Fibroblast of skin of left quadriceps (primary cell): ENCODE results near the gene CELA2B.
"Not testable (repeated sequence)": the region's sequence is repeated elsewhere in the genome, so short reads cannot be mapped to it uniquely, and the experiment has no call there.

Experiments used
- DNase-seq, 2 experiments: peaks; one replicate each; pipeline ENCODE4 v3.0.0-alpha.2; 2013; ENCODE audit warnings: low read depth in 2 of 2

CELA2B gene

DNA sequence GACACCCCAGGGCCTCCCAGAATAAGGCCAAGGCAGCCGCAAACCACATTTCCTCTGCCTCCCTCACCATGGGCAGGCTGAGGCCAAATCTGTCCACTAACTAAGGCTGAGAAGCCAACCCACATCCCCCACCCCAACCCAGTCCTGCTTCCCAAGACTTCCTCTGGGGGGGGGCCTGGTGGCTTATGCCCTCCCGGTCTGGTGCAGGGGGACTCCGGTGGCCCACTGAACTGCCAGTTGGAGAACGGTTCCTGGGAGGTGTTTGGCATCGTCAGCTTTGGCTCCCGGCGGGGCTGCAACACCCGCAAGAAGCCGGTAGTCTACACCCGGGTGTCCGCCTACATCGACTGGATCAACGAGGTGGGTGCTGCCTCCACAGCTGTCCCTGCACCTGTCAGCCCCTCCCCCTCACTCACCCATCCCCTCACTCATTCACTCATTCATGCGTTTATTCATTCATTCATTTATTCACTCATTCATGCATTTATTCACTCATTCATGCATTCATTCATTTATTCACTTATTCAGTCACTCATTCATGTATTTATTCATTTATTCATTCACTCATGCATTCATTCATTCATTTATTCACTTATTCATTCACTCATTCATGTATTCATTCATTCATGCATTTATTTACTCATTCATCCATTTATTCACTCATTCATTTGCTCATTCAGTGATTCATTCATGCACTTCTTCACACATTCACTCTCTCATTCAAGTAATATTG is 30.3 kb upstream of the CELA2B start:
- no peak for DNase-seq

DNA sequence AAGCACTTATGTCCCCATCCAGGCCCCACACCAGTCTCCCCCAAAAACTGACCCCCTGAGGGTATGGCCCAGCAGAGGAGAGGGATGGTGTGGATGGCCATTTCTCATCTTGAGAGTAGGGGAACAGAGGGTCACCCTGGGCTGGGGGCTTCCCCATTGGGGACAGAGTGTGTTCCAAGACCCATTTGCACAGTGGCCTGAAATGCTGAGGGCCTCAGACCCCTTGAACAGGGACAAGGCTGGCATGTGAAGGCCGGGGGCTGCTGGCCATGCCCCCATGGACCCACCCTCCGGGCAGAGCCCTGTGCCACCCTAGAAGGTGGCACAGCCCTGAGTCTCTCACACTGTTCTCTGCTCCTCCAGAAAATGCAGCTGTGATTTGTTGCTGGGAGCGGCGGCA is 29.7 kb upstream of the CELA2B start:
- DNase-seq, result no peak

DNA sequence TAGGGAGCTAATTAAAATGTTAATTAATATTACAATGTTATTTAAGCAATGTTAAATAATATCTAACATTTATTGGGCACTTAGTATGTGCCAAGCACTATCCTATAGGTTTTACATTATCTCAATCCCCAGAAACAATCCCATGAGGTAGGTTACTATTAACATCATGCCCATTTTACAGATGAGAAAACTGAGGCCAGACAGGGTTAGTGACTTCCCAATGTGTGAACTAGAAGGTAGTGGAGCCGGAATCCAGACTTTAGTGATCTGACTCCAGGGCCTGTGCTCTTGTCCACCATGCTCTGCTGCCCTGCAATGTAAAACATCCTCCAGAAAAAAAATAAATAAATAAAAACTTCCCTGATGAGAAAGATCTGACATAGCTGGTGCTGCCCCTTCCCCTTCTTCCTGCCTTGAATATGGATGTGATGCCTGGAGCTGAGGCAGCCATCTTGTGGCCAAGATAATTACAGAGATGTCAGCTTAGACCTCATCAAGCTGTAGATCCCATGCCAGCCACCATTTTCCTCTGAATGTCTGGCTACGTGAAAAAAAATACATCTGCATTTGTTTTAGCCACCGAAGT is 26.9 kb upstream of the CELA2B start:
- DNase-seq, result no peak

DNA sequence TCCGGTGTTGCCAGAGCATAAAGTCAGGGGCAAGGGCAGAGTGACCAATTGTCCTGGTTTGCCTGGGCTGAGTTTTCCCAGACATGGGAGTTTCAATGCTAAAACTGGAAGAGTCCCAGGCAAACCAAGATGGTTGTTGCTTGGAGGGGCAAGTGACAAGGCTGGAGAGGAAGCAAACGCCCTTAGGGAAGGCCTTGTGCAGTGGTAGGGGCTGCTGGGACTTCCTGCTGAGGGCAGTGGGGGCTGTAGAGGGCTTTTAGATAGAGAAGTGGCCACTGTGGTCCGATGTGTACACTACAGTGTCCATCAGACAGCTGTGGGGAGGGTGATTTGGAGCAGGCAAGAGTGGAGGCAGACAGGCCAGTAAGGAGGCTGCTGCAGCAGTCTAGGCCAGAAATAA is 26.3 kb upstream of the CELA2B start:
- no peak for DNase-seq

DNA sequence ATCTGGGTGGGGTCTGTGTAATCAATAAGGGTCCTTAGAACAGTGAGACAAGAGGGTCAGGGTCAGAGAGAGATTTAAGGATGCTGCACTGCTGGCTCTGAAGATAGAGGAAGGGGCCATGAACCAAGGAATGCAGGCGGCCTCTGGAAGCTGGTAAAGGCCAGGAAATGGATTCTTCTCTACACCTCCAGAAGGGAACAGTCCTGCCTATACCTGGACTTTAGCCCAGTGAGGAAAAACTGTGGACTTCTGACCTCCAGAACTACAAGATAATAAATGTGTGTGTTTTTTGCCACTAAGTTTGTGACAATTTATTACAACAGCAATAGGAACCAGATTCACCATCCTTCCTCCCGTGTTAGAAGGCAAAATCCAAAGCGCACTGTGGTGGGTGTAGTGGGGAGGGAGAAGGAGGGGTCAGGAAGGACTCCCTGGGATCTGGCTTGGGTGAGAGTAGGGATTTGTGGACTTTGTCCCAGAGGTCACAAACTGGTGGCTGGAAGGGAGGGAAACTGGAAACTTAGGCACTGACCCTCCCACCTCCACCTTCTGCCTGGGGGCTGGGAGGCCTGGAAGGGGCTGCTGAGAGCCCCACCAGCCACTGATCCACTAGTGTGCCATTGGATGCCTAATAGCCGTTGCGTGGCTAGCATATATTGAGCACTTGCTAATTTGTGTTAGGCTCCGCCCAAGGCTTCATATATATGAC is 24.7 kb upstream of the CELA2B start:
- DNase-seq, result no peak

DNA sequence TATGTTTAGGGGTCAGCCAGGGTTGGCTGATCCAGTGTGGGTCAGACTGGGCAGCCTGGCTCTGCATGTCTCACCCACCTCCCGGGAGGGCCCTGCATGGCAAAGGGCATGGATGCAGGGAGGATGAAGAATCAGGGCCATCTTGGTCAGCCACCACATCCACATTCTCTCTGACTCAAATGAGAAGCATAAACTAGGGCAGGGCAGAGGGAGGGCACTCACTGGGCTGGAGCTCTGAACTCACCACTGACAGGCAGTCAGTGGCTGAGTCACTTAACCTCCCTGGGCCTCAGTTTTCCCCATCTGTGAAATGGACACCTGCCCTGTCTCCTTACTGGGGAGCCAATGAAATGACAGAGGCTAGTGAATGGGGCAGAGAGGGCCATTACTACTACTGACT is 23.7 kb upstream of the CELA2B start:
- DNase-seq, result no peak

DNA sequence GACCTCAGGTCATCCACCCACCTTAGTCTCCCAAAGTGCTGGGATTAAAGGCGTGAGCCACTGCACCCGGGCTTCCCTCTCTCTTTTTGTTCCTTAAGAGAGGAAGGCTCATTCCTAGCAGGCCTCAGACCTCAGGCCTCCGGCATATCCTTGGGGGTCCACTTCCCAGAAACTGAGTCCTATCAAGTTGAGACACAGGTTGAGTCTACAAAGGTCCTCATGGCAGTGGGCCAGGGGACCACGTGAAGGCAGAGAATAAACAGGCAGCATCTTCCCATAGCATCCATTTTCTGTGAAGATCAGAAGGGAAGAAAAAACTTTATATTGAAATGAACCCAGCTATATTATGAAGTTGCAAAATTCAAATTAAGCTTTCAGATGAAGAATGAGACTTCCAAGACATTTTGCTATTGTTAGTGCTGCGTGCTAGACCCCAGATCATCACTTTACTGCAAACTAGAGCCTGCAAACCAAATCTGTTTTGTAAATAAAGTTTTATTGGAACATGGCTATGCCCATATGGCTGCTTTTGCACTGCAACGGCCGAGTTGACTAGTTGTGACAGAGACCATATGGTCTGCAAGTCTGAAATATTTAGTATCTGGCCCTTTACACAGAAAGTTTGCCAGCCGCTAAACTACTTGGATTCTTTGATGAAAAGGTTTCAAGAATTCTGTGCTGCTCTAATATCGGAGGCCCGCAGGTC is 22.9 kb upstream of the CELA2B start:
- no peak for DNase-seq

DNA sequence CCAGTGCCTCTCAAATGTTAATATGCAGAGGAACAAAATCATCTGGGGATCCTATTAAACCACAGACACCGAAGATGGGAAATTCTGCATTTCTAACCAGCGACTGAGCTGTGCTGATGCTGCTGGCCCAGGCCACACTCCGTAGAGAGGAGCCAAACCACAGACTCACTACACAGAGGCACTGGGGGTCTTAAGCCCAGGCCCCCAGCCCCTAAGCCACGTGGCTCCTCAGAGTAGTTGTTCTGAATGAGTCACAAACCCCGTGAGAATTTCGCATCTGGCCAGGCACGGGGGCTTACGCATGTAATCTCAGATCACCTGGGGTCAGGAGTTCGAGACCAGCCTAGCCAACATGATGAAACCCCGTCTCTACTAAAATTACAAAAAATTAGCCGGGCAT is 22.2 kb upstream of the CELA2B start:
- no peak for DNase-seq

DNA sequence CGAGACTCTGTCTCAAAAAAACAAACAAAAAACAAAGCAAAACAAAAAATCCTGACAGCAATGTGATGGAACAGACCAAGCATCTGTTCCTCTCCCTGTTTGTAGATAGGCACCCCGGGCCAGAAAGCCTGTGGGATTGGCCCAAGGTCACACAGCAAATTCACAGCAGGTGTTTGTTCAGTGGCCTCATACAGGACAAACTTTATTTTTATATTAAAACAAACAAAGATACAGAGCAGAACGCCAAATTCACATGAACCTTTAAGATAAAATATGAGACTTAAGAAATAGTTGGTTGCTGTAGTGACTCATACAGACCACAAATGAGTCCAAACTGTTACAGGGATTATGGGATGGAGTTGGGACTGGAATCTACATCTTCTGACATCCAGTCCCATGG is 21.6 kb upstream of the CELA2B start:
- no peak for DNase-seq

DNA sequence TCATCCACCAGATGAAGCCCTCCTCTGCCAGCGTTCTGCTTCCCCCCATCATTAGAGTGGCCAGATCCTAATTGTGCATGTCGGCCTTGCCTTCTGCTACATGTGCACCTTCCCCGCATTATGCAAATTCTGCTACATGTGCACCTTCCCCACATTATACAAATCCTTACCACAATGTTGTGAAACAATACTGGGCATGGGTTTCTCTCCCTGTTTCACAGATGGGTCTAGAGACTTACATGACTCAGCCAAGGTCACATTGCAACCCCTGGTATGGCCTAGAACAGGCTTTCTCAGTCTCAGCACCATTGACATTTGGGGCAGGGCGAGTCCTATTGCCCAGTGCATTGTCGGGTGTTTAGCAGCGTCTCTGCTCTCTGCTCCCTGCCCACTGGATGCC is 20.4 kb upstream of the CELA2B start:
- no peak for DNase-seq

DNA sequence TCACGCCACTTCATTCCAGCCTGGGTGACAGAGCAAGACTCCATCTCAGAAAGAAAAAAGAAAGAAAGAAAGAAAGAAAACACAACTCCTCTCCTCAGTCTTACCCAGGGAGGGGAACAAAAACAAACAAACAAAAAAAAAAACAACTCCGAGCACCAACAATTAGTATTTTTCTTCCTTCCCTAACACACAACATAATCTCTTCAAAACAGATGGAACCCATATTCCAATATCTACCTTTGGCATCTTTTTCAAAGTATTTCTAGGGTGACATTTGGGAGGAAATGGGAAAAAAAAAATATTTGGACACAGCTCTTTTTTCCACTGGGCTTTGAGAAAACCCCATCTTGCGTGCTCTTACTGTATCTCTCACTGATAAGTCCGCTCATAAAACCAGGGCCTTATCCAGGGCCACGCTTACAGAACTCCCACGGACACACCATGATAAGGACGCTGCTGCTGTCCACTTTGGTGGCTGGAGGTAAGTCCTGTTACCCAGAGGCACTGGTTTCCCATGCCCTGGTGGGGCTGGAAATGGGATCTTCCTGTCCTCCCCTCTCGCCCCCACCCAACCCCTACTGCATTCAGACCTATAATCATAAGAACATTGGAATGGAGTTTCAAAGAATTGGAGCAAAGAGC is 19.5 kb upstream of the CELA2B start, which contains the start of gene CELA2A:
TSS of gene CELA2A (plus strand) at position 420 of the 642 bp plus-strand sequence. CDS start at position 442, 22 bp downstream.
- no peak for DNase-seq

DNA sequence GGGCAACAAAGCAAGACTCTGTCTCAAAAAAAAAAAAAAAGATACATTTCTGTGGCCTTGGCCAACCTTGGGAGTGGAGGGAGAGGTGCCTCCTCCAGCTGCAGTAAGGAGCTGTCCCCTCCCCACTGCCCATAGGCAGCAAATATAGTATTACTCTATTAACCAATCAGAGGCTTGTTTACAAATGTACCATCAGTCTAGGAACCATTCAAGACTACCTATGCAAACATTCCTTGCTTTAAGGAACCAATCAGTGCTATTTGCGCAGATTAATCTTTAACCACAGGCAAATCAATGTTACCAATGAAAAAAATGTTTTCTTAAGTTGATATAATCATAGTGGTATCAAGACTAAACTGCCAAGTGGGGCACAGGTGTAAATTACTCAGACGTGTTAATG is 18.3 kb upstream of the CELA2B start:
- no peak for DNase-seq

DNA sequence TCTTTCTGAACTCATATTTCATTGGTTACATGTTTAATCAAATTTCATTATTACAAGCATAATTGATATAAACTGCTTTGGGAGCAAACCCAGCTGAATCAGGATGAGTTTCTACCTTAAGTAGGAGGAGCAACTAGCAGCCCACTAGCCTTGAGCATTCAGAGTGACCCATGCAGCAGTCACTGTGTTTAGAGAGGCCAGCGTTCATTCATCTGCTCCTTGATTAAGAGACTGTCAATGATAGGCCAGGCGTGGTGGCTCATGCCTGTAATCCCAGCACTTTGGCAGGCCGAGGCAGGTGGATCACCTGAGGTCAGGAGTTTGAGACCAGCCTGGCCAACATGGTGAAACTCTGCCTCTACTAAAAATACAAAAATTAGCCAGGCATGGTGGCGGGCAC is 17.5 kb upstream of the CELA2B start:
- DNase-seq, result not testable (repeated sequence)

DNA sequence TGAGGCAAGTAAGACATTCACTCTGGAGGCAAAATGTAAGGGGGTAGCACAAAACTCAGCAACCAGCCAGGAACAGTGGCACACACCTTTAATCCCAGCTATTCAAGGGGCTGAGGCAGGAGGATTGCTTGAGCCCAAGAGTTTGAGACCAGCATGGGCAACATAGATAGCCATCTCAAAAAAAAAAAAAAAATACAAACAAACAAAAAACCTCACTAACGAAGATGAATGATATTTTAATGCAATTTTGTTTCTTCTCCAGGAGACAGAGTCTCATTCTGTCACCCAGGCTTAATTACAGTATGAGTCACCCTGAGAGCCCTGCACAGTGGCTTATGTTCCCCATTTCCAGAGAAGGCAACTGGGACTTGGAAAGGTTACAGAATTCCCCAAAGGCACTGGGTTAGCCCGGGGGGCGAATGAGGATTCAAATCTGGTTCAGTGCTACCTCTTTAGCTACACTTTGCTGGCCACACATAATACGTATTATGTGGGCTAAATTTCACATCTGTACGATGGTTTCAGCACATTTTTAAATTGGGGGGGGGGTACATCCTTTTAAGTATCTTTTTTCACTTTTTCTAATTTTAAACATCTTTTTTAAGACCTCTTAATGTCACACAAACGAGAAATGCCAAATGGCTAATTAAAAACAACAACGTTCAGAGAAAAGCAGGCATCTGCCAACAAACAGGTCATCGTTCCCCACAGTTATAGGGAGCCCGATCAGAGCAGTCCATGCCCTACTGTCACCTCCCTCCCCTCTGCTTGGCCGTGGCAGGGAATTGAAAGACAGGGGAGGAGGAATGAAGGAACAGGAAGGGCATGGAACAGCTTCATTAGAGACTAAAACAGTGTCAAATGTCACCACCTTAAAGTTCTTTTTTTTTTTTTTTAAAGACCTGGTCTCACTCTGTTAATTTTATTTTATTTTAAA is 15.9 kb upstream of the CELA2B start:
- no peak for DNase-seq

DNA sequence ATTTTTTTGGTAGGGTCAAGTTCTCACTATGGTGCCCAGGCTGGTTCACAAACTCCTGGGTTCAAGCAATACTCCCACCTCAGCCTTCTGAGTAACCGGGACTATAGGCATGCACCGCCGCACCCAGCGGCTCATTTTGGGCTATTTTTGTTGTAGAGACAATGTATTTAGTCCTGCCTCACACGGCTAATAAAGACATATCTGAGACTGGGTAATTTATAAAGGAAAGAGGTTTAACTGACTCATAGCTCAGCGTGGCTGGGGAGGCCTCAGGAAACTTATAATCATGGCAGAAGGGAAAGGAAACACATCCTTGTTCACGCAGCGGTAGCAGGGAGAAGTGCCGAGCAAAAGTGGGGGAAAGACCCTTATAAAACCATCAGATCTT is 15.2 kb upstream of the CELA2B start:
- no peak for DNase-seq

DNA sequence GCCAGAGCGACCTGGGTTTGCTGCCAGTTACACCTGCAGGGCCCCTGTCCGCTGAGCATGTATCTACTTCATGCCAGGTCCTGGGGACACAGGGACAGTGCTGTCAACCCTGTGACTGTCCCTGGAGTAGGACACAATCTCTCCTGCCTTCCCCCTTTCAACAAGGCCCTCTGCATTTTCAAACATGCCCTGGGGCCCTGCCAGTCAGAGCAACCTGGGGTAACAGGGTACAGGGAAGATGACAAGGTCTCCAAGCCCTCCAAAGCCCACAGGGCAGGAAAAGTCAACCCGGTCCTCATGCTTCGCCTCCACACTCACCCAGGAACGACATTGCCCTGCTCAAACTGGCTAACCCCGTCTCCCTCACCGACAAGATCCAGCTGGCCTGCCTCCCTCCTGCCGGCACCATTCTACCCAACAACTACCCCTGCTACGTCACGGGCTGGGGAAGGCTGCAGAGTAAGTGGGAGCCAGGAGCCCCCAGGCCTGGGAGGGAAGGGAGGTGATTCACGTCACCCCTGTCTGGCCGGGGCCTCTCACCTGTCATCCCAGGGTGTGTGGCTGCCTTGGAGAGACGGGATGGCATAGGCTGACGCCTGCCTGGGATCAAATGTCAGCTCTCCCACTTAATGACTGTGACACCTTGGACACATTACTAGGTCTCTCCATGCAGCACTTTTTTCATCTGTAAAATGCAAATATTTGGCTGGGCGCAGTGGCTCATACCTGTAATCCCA is 12.7 kb upstream of the CELA2B start:
- not testable (repeated sequence) for DNase-seq

DNA sequence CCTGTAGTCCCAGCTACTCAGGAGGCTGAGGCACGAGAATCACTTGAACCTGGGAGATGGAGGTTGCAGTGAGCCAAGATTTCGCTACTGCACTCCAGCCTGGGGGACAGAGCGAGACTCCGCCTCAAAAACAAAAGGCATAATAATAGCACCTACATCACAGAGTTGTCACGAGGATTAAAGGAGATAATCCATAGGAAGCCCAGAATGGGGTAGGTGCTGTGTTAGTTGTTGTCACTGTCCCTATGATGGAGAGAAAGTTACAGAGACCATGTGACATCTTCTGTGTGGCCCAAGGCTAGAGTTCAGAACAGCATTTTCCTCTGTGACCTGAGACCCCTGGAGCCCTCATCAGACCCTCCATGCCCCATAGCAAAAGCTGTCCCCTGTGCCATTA is 12.0 kb upstream of the CELA2B start:
- not testable (repeated sequence) for DNase-seq

DNA sequence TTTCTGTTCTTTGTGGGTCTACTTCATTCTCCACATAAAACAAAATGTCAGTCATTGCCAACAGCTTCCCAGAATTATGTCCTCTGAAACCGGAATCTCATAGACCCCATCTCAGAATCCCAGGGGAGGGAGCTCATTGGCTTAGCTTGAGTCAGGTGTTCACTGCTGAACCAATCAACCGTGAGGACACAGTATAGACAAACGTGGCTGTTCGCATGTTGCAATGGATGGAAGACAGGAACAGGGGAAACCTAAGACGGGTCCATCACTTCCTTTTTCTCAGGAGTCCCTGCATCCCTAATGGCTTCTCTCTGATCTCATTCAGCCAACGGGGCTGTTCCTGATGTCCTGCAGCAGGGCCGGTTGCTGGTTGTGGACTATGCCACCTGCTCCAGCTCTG is 10.2 kb upstream of the CELA2B start:
- DNase-seq, result no peak

DNA sequence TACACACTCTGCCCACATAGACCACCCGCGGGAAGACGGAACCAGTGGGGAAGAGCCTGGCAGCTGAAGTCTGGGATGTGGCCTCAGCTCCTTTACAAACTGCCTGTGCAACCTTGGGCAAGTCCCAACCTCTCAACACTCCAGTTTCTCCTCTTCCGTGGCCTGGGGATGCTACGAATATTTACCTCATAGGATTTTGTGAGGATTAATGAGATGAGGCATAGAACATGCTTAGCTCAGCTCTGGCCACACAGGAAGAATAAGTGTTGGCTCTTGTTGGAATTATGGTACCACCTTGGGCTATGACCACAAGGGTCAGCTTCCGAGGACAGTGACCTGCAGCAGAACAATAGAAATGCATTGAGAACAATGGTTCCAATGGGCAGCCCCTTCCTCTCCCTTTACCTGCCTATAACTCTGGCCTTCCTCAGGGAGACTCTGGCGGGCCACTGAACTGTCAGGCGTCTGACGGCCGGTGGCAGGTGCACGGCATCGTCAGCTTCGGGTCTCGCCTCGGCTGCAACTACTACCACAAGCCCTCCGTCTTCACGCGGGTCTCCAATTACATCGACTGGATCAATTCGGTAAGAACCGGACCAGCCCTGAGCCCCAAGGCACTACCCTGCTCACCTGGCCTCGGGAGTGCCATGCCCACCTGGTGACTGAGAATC is 8.8 kb upstream of the CELA2B start:
- DNase-seq, result not testable (repeated sequence)

DNA sequence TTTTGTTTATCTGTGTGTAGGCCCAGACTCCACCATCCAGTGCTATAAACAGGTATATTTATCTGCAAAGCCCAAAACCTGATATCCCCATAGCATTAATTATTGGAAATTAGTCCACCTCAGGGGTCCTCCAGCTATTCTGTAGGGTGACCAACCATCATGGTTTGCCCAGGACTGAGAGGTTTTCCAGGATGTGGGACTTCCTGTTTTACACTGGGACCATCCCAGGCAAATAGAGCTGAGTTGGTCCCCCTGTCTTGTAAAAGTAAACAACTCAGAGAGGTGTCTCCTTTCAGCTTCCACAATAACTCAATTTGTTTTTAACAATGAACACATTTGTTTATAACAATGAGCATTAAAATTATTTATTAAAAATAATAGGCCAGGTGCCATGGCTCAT is 7.8 kb upstream of the CELA2B start:
- no peak for DNase-seq
